ENCODE data around the gene ATXN1.
"Not testable (repeated sequence)": the region's sequence is repeated elsewhere in the genome, so short reads cannot be mapped to it uniquely, and the experiment has no call there.

GRCh38 chr6:16540383-16540782 lies 220.9 kb downstream of the ATXN1 start:
- not testable (repeated sequence) for TF ChIP-seq PRDM10 (CRISPR knock-in tag; IDR thresholded peaks at IDR 0.05; ENCODE audit: low read depth); CTCF (CRISPR knock-in tag; IDR thresholded peaks at IDR 0.05); SP4 (CRISPR knock-in tag; IDR thresholded peaks at IDR 0.05); HMG20B (CRISPR knock-in tag; conservative IDR thresholded peaks at IDR 0.05)
